Measurements from ENCODE around the gene TIE1. TPM values are rescaled to one million over a fixed set of nuclear protein-coding genes. Genes with fewer than 3 reads are reported as not detected.

TIE1 gene
- total RNA-seq, 1 experiment from 2014 or later, result not detected

- peaks cover 8% of the 10 kb centered on the region for H3K9me3 Mint-ChIP-seq (ENCODE audit: unreplicated experiment)
- no peaks in the 10 kb centered on the region for H3K4me1 ChIP-seq
- H3K9me3 ChIP-seq, result peaks cover 14% of the 10 kb centered on the region
- no peak overlapping the region for H3K27ac Mint-ChIP-seq (ENCODE audit: unreplicated experiment)
- ChIA-PET POLR2A (no interaction called here), CTCF (no interaction called here)
- no TSS peak for BruUV-seq (replicated peaks)
- H3K27me3 Mint-ChIP-seq (ENCODE audit: insufficient read depth, unreplicated experiment), result no peaks in the 10 kb centered on the region
- H3K4me3 ChIP-seq (ENCODE audit: low read depth, low read length), result no peak overlapping the region
- no peaks in the 10 kb centered on the region for H3K4me1 Mint-ChIP-seq (ENCODE audit: low read depth, unreplicated experiment)
- intact Hi-C loops (cut with micrococcal nuclease; ENCODE audit: unreplicated experiment), result no loop called here
- H3K36me3 Mint-ChIP-seq (ENCODE audit: insufficient read depth, unreplicated experiment), result no peaks in the 10 kb centered on the region
- H3K4me3 Mint-ChIP-seq (ENCODE audit: unreplicated experiment), result no peak overlapping the region
- no peaks in the 10 kb centered on the region for H3K27me3 ChIP-seq (replicated peaks; ENCODE audit: control insufficient read depth, insufficient read depth, low read length)
- H3K36me3 ChIP-seq (ENCODE audit: control insufficient read depth, insufficient read depth, low read length), result no peaks in the 10 kb centered on the region
- TF ChIP-seq CTCF (IDR thresholded peaks at IDR 0.05; ENCODE audit: insufficient read depth in 1 of 2, low read depth in 1 of 2, low read length in 1 of 2, severe bottlenecking in 1 of 2, unreplicated experiment in 1 of 2), result no peak
- no peak for DNase-seq
Observed at GRCh38 chr1:43325381-43325780, 24.6 kb downstream of the TIE1 start.

GRCh38 chr1:43327549-43328292, 26.9 kb downstream of the TIE1 start:
- no peak for TF ChIP-seq CTCF (IDR thresholded peaks at IDR 0.05; ENCODE audit: insufficient read depth in 1 of 2, low read depth in 1 of 2, low read length in 1 of 2, severe bottlenecking in 1 of 2, unreplicated experiment in 1 of 2)

GRCh38 chr1:43329995-43330751, 29.4 kb downstream of the TIE1 start:
- DNase-seq, result no peak
- Mint-ChIP-seq H3K36me3 (ENCODE audit: insufficient read depth, unreplicated experiment) (no peaks in the 10 kb centered on the region), H3K9me3 (ENCODE audit: unreplicated experiment) (peaks cover 8% of the 10 kb centered on the region), H3K4me1 (ENCODE audit: low read depth, unreplicated experiment) (no peaks in the 10 kb centered on the region), H3K4me3 (ENCODE audit: unreplicated experiment) (no peak overlapping the region), H3K27me3 (ENCODE audit: insufficient read depth, unreplicated experiment) (no peaks in the 10 kb centered on the region), H3K27ac (ENCODE audit: unreplicated experiment) (no peak overlapping the region)
- Histone ChIP-seq H3K4me3 (ENCODE audit: low read depth, low read length) (no peak overlapping the region), H3K4me1 (no peaks in the 10 kb centered on the region), H3K27me3 (replicated peaks; ENCODE audit: control insufficient read depth, insufficient read depth, low read length) (no peaks in the 10 kb centered on the region), H3K9me3 (peaks cover 7% of the 10 kb centered on the region), H3K36me3 (ENCODE audit: control insufficient read depth, insufficient read depth, low read length) (no peaks in the 10 kb centered on the region)
- POLR2A ChIA-PET, result interaction anchor here (1.5 kb wide), 1 partner anchor 45 kb away, joined by 3 read pairs; the partner anchor contains the start of gene C1orf210
- no peak for TF ChIP-seq CTCF (IDR thresholded peaks at IDR 0.05; ENCODE audit: insufficient read depth in 1 of 2, low read depth in 1 of 2, low read length in 1 of 2, severe bottlenecking in 1 of 2, unreplicated experiment in 1 of 2)
- CTCF ChIA-PET, result no interaction called here
- intact Hi-C loops (cut with micrococcal nuclease; ENCODE audit: unreplicated experiment), result no loop called here
- no TSS peak for BruUV-seq (replicated peaks)

More at GRCh38 chr1:43327549-43328292, 26.9 kb downstream of the TIE1 start:
- Histone ChIP-seq H3K4me1 (no peaks in the 10 kb centered on the region), H3K36me3 (ENCODE audit: control insufficient read depth, insufficient read depth, low read length) (no peaks in the 10 kb centered on the region), H3K4me3 (ENCODE audit: low read depth, low read length) (no peak overlapping the region), H3K27me3 (replicated peaks; ENCODE audit: control insufficient read depth, insufficient read depth, low read length) (no peaks in the 10 kb centered on the region), H3K9me3 (peaks cover 14% of the 10 kb centered on the region)
- intact Hi-C loops (cut with micrococcal nuclease; ENCODE audit: unreplicated experiment), result no loop called here
- BruUV-seq (replicated peaks), result no TSS peak
- H3K4me1 Mint-ChIP-seq (ENCODE audit: low read depth, unreplicated experiment), result no peaks in the 10 kb centered on the region
- H3K4me3 Mint-ChIP-seq (ENCODE audit: unreplicated experiment), result no peak overlapping the region
- no peaks in the 10 kb centered on the region for H3K36me3 Mint-ChIP-seq (ENCODE audit: insufficient read depth, unreplicated experiment)
- no peak overlapping the region for H3K27ac Mint-ChIP-seq (ENCODE audit: unreplicated experiment)
- ChIA-PET CTCF (no interaction called here), POLR2A (no interaction called here)
- H3K9me3 Mint-ChIP-seq (ENCODE audit: unreplicated experiment), result peaks cover 8% of the 10 kb centered on the region
- no peaks in the 10 kb centered on the region for H3K27me3 Mint-ChIP-seq (ENCODE audit: insufficient read depth, unreplicated experiment)
- no peak for DNase-seq
